ENCODE results near the gene ERICH3.

The ERICH3 gene, protein sequence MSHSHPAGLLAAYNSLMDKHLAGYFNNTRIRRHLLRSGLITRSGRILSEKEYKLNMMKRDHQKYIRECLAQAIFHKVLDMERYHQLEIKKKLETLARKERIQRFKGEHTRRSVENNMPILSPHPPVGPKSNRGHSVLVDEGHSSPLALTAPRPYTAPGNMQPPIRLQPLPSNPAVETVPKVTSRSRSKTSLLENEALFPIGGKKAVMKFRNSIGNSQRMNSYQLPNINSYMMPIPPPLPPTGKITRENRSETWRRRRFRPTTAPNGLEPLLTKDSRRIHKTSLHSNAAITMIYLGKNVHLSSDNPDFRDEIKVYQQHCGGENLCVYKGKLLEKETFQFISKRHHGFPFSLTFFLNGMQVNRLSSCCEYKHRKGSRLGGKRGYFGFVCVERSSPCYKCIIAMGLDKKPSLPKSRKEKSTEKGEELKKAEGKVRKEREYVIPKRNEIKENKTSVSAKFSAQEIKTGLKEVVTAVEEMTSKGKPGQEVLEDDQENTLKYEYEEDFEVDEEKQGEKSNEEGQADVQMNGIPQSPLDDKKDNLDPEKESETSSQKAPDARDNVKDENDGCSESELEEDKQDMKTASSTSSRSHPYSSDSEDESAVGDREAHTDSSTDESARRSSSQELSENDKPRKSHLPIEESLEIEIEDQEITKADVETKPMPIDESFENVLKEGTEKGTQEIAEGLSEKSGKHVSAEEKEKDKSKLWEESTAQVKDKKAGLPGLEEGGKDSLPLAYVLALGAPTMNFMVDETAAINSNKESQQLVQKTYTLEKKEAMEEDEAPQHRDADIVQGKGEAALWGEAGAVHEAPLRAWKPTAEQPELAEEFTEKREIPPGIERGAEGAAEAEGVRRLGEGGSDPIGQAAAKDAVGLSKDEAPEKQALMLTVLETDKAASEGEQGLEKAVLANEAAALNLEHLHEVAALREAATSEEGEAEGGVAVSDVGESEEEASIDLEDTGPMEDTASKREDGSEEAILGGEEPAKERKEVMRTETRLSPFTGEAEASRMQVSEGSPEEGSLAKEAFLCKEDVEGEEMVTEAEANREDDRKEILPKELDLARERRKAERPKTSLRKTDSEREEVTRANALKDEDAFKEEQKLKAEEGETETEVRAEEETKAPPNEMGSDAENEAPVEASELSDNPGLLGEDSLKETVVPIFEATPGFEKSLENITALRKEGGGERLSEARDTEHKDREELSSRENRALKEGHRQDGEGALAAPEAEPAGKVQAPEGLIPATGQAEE (N-terminal part only)
- total RNA-seq: 0 to 0.07 reads per million in 2 donors

DNA sequence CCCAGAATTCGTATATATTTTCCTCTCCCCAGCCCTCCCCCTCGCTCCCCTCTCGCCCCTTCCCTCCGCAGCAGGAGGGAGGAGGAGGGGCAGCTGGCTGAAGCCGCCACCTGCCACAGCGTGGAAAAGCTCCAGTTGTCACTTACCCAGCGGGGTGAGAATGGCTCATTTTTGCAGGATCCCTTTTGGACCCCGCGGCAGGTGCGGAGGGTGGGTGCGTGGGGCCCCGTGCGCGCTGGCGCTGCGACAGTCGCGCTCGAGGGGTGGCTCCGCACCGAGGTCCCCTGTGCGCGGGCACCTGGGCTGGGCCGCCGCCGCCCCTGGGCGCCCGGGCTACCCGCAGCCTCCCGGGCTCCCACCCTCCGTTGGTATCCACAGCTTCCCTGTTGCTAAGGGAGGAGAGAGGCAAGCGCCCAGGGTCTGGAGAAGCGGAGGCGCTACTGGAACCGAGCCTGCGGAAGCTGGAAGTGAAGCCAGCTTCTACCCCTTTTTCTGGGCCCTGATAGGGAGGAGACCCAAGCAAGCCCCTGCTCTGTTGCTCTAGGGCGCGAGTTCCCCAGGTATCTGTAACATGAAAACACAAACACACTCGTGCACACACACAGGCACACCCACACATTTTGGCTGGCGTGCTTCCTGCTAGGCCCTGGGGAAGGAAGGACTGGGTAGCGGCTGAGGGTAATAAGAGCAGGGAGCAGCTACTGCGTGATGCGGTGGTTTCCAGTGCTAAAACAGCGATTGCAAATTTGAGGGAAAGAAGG, at the start of gene ERICH3:
ERICH3 (minus strand) TSS at position 442 of the 761 bp plus-strand sequence; CDS start at position 169, 273 bp downstream.
- no peak for DNase-seq

DNA sequence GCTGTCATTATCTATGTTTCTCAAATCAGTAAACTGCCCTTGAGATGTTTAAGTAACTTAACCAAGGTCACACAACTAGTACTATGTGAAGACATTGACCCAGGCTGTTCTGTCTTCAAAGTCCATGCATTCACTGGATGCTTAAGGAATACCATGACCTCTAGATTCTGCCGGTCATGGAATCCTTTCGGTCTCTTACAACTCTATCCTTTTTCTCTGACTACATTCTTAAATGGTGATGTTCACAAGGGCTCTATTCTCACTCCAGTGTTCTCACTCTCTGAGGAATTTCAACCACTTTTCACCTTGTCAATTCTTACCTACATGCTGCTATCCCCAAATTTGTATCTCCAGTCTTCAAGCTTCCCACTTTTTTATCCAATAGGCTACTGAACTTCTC, 44.0 kb upstream of the ERICH3 start:
- no peak for DNase-seq

DNA sequence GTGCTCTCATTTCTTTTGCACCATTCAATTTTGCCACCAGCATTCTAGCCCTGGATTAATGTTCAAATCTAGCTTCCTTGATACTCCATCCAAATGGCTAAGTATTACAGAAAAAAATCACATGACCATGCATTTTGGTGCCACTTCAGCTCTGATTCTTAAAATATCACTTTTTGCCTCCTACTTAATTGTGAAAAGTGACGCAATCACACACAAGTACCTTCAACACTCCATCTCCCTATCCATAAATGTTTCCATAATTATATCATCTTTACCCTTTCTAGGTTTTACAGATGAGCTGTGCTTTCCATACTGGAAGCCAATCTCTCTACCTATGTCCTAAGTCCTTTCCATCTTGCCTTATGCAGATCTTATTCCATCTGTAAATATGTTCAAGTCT, 43.2 kb upstream of the ERICH3 start:
- DNase-seq: no peak

DNA sequence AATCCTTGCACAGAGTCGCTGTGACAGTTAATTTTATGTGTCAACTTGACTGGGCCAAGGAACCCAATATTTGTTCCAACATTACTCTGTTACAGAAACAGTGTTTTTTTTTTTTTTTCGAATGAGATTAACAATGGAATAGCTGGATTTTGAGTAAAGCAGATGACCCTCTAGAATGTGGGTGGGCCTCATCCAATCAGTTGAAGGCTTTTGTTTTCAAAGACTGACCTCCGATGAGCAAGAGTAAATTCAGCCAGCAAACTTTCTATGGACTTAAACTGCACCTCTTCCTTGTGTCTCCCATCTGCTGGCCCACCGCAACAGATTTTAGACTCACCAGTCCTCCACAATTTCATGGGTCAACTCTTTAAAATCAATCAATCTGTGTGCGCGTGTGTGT, 42.2 kb upstream of the ERICH3 start:
- DNase-seq: no peak

DNA sequence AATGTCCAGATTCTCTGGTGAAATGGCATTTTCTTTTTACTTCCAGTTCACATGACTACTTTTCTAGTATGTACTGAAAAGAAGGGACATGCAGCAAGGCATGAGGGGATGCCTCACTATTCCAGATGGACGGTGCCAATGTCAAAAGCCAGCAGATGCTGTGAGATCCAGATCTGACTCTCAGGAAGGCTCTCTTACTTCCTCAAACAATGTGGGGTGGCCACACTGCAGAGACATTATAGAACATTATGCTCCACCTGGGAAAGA, 41.6 kb upstream of the ERICH3 start:
- no peak for DNase-seq

DNA sequence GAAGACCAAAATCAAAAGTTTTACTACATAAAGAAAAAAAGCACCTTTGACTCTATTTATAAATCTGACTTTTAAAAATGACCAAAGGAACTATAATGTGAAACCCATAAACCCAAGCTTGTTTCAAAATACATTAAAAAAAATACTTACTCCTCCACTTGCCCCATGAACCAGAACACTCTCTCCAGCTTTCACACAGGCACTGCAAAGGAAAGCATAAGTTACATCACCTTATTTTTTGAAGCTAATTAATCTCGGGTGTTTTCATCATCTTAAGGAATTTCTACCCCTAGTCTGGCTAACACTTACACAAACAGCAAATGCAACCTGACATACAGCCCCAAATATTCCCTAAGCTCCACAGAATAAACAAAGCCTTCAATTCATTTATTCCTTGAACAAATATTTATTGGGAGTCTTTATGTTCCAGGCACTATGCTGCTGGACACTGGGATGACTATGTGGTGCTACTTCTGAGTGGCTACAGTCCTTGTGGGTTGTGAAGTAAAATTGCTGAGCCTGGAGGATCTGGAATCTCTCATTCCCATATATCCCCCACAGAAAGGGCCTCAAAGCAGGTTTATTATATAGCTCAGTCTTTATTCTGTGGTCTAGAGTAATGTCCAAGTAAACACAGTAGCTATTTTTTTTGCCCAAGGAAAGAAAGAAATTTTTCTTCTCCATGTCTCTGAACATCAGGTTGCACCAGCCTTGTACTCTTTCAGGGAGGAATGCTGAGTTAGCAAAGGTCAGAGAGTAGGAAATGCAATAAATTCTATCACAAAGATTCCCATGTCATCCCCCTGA, 41.0 kb upstream of the ERICH3 start:
- DNase-seq: no peak

DNA sequence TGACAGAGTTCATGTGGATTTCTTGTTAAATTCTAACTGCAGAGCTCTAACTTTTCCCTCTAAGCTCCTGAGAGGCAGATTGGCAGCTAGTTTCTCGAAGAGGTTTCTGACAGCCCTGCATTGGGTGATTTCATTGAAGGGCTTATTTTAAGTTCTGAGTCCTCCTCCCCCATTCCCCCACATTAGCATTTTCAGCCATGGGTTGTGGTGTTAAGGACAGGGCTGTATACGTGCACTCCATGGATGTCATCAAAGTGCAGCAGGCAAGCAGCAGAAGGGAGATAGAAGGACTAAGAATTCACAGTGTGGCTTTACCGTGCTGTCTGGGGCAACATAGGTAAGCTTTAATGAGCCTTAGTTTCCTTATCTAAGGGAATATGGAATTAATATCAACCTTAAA, 40.3 kb upstream of the ERICH3 start:
- DNase-seq: no peak

DNA sequence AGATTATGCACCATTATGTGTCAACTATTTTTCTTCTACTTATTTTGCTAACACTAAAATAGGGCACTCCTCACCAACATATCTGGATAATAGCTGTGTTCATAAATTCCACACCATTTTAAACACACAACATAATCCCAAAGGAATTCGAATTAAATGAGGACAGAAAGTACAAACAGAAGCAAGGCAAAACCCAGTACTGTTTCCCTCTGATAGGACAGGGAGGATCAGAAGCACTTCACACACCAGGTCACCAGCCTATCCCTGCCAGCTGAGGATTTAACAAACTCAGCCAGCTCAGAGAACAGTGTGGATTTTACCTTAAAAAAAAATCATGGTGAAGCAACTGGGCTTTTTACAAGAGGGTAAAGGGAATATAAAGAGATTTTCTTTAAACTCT, 39.3 kb upstream of the ERICH3 start:
- DNase-seq: no peak

DNA sequence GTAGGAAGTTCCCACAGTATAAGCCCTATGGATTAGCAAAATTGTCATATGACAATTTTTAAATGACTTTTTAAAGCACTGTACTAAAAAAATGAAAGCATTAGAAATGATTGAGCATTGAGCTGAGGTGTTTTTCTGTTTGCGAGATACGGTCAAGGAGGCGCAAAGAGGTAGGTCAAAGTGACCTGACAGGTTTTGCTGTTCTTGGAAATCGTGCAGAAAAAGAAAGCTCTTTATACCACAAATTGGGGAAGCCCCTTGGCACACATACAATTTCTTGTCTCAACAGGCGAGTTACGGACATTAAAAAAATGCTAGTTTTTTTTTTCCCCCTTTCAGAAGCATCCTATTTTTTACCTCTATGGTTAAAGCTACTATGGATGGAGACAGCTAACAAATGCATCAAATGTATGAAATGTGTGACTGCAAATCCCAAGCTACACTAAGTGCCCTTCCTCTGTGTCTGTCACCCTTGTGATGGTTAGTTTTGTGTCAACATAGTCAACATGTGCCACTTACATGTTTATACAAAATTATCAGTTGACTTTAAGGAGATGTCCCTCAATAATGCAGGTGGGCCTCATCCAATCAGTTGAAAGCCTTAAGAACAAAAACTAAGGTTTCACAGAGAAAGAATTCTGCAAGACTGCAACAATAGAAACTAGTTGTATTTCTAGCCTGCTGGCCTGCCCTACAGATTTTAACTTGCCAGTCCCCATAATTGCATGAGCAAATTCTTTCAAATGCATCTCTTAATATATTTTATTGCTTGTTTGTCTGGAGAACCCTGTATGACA, 30.0 kb upstream of the ERICH3 start:
- no peak for DNase-seq

DNA sequence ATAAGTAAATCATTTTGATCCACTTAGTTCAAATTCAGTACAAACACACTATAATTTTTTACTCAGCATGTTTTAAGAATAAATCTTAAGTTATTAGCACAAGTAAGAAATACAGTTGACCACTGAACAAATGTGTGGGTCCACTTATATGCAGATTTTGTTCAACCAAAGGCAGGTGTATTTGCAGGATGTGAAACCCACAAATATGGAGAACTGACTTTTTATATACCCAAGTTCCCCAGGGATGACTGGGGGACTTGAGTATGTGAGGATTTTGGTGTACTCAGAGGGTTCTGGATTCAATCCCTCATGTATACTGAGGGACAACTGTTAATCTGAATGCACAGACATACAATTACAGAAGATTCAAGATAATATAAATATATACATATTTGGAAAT, 25.7 kb upstream of the ERICH3 start:
- DNase-seq: no peak

DNA sequence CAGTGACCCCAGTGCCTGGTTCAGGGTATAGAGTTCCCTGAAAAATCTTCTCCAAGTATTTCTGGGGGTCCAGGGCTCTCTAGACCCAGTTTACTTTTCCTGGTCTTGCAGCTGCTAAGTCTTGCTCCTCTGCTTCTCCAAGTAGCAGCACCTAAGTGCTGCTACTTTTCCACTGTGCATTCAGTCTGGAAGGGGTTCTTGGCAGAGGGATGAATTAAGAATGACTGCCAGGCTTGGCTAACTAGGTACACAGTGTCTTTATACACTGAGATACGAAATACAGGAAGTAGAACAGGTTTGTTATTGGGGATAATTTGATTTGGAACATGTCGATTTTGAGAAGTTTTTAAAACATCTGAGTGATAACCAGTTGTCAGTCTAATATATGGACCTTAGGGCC, 24.2 kb upstream of the ERICH3 start:
- DNase-seq: no peak

DNA sequence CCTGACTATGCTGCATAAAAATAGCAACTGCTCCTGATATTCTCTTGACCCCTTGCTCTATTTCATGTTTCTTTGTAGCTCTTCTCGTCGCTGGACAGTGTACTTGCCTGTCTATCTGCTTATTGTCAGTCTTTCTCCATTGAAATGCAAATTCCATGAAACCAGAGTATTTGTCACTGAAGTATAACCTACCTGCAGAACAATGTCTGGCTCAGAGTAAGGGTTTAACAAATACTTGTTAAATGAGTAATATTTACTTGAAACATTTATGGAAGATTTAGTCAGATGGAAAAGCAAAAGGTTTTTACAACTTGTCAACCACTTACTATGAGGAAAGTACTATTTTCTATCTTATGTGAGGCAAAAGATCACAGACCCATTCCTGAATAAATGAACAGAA, 19.9 kb upstream of the ERICH3 start:
- DNase-seq: no peak

DNA sequence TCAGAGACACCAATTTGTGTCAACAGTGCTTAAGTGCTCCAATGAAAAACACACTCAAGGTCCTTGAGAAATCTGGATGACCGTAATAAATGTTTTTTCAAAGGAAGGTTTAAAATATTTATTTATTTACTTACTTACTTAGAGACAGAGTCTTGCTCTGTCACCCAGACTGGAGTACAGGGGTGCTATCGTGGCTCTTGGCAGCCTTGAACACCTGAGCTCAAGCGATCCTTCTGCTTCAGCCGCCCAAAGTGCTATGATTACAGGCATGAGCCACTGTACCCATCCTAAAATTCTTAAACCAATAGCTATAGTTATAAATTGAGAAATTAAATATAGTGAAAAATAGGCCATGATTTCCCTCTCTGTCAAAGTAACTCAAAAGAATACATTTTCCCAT, 17.3 kb upstream of the ERICH3 start:
- DNase-seq: no peak

DNA sequence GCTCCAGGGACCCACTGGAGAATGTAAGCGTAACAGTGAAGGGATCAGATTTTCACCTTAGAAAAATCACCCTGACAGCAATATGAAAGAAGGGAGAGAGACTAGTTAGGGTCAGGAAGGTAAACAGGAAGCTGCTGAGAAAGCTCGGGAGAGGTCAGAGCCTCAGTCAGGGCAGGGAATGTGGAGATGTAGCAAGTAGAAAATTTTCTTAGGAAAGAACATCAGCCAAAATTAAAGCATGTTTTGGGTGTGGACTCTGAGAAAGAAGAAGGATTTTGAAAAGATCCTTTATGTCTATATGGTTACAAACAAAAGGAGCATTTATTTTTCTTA, 16.7 kb upstream of the ERICH3 start:
- no peak for DNase-seq

DNA sequence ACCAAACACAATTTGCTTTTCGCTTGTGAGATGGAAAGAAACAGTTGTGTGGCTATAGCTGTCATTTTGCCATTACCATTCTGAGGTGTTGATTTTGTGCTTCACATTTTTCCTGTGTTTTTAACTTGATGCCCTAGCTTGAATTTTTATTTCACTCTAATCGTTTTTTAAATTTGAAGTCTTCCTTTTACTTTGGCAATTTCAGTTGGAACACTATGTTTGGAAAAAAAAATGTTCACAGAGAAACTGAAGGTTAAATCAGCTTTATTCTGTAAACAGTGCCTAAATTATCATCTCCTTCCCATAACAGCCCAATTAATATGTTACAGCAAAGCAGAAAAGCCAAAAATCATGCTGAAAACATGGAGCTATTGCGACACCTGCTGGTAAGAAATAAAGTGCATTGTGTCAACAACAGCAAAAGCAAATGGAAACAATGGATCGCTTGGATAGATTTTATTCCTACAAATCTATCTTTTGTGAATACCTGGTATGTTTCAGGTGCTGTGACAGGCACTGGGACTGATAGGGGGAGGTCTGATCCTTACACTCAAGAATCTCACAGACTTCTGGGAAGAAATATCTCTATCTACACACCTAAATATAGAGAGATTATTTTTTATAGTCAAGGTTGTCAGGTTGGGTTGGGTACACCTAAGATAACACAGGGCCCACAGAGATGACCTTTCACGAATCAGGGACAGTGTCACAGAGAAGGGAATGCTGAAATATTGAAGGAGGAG, 16.2 kb upstream of the ERICH3 start:
- peak in 3 of 5 experiments; percentile 3 to 52 (median 5) for DNase-seq

DNA sequence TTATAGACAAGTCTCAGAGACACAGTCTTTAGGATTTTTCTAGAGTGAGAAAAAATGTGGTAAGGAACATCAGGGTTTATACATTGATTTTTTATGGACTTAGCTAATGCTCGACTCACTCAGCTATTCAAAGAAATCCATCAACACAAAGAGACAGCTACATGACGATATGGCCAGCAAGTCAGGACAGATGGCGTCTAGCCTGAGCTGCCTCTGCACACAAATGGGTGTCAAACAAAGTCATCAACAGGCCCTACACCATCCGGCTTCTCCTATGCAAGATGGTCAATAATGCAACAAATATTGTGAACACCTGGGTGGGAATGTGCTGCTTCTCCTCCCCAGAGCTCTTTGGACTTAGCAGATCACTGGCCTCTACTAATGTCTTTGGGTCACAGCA, 13.3 kb upstream of the ERICH3 start:
- DNase-seq: no peak

DNA sequence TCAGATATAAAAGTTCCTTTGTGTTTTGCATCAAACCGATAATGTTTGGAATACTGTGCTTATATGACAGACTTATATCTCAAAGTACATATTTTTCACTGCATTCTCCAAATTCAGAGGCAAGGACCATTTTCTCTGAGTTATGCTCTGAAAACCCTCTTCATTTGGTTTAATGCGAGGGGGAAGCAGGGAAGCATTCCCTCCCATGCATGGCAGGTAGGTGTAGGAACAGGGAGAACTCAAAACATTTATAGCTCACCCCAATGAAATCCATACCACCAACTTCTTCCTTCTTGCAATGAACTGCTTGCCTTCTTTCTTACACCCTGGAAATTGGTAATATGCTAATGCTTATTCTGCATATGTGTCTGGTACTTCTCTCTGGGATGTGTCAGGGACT, 10.7 kb upstream of the ERICH3 start:
- no peak for DNase-seq

DNA sequence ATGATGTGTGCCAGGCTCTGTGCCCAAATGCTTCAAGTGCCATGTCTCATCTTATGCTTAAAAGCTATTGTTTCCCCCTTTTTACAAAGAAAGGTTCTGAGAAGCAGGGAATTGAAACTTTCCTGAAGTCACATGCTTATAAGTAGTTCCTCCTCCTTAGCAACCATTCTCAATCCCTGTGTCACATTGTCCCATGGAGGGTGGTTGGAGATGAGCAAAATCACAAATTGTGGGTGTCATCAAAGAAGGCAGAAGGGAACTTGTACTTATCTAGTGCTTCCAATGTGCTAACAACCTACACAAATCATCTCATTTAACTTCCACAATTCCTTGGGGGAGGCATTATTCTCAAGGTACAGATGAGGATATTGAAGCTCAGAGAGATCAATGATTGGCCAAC, 10.1 kb upstream of the ERICH3 start:
- no peak for DNase-seq

DNA sequence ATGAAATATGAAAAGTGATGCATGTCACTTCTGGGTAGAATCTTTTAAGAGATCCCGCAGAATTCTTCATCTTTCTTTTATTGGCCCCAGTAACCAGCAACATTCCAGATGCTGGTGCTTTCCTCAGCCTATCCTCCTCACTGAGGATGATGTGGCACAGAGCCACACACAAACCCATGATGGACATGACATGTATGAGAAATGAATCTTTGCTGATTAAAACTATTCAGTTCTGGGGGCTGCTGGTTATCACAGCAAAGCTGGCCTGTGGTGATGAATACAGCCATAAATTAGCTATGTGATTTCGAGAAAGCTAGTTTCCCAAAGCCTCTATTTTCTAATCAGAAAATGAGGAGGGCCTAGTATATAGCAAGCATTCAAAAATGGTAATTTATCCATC, 8.3 kb upstream of the ERICH3 start:
- DNase-seq: no peak

DNA sequence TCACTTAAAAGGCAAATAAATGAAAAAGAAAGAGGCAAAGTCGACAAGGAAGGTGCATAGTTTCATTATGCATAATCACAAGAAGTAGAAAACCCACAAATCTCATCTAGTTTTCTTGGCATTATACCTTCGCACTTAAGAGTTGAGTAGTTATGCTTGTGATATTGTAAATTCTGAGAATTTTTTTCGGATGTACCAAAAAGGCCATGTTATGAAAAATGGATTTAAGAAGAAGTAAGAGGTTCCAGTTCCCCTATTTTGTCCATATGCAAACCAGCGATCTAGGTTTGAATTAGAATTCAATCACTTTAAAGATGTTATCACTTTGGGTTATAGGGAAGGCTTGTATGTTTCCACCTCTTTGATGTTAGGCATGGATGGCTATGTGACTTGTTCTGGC, 7.9 kb upstream of the ERICH3 start:
- DNase-seq: peak in 1 of 5 experiments; percentile 59

All from T-helper 2 cell (primary cell).